ENCODE results near the gene RBBP4.
"Not testable (repeated sequence)": the region's sequence is repeated elsewhere in the genome, so short reads cannot be mapped to it uniquely, and the experiment has no call there.

Gene RBBP4

DNA sequence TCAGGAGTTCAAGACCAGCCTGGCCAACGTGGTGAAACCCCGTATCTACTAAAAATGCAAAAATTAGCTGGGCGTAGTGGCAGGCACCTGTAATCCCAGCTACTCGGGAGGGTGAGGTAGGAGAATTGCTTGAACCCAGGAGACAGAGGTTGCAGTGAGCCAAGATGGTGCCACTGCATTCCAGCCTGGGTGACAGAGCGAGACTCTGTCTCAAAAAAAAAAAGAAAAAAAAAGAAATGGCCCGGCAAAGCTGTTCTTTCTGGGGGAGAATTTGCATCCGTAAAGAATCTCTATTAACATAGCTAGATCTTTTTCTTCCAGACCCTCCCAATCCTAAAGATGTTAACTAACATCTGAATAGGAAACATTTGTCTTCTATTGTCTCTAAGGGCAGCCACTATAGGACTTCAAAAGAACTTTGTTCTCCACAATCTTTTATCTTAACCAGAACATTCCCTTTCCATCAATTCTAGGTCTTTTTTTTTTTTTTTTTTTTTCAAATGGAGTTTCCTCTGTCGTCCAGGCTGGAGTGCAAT lies 8.6 kb upstream of the RBBP4 start:
- not testable (repeated sequence) for FAIRE-seq

DNA sequence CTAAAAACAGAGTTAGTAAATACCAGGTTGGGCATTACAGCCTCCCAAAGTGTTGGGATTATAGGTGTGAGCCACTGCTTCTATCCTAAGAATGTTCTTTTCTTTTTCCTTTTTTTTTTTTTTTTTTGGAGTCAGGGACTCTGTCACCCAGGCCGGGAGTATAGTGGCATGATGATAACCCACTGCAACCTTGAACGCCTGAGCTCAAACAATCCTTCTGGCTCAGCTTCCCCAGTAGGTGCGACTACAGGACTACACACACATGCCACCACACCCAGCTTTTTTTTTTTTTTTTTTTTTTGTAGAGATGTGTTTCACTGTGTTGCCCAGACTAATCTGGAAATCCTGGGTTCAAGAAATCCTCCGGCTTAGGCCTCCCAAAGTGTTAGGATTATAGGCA lies 6.6 kb upstream of the RBBP4 start:
- FAIRE-seq: no peak

DNA sequence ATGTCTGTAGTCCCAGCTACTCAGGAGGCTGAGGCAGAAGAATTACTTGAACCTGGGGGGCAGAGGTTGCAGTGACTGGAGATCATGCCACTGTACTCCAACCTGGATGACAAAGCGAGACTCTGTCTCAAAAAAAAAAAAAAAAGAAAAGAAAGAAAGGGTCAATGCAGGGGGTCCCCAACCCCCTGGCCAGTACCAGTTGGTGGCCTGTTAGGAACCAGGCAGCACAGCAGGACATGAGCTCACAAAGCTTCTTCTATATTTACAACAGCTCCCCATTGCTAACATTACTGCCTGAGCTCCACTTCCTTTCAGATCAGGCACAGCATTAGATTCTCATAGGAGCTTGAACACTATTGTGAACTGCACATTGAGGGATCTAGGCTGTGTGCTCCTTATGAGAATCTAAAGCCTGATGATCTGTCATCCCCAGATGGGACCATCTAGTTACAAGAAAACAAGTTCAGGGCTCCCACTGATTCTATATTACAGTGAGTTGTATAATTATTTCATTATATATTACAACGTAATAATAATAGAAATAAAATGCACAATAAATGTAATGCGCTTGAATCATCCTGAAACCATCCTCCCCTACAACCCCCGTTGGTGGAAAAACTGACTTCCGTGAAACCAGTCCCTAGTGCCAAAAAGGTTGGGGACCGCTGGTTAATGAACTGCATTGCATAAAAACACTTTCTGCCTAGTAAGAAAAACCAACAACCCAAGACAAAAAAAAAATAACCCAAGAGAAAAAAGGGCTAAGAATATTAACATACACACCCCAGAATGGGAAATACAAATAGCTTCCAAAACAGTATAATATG lies 3.5 kb upstream of the RBBP4 start:
- no peak for FAIRE-seq

DNA sequence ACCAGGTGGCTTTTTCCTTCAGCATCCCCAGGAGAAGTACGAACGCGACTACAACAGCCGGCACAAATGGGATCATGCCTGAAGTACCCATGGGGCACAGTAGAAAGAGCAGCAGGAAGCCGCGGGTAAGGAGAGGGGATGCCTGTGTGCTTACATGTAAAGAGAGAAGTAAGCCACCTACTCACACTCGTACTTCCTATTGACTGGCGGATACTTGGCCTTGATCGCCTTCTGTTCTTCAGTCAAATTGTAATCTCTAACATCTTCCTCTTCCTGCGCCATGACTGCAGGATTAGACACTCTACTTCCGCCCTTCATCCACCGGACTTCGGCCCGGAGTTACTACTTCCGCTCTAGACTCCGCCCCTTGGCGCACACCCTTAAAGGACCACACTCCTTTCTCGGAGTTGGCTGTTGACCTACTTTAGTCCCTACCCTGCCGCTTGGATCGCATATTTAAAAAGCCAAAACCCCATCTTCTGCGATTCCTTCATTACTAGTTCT lies 708 bp upstream of the RBBP4 start, which contains the start of gene ZBTB8OS:
Gene ZBTB8OS (minus strand): TSS at position 303 of the 504 bp plus-strand sequence. CDS start 21 bp downstream, at position 282.
- peak; percentile 90 for FAIRE-seq

DNA sequence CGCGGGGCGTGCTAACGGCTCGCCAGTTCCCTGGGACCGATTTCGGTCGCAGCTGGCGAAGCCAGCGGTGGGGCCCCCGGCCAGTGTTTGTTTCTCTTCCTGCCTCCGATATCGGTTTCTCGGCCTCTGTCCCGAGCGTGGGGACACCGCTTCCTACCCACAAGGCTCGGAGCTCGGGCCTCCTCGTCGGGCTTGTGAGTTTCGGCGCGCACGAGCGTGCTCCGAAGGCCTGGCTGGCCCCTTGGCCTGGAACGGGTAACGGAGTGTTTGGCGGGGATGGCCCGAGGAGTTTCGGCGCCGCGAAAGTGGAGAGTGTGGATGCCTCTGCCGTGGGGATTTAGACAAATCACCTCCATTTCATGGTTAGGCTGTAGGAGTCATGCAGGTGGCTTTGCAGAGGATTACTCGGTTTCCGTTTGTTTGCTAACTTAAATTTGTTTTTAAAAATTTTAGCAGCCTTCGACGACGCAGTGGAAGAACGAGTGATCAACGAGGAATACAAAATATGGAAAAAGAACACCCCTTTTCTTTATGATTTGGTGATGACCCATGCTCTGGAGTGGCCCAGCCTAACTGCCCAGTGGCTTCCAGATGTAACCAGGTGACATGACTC lies 559 bp downstream of the RBBP4 start:
- no peak for FAIRE-seq

DNA sequence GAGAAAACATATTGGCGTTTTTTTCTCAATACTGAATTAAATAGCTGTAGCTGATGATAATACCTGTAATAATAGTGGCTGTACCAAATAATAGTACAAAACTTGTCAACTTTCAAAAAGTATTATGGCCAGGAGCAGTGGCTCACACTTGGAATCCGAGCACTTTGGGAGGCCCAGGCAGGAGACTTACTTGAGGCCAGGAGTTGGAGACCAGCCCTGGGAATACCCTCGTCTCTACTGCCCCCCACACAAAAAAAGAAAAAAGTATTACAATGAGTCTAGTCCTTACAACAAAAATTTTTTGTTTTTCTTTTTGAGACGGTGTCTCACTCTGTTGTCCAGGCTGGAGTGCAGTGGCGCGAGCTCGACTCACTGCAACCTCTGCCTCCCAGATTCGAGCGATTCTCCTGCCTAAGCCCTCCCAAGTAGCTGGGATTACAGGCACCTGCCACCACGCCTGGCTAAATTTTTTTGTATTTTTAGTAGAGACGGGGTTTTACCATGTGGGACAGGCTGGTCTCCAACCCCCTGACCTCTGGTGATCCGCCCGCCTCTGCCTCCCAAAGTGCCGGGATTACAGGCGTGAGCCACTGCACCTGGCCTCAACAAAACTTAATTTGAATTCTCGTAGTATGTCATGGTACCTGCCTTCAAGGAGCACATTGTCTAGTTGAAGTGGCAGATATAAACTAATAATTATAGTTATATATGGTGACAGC lies 1.4 kb downstream of the RBBP4 start:
- FAIRE-seq: no peak

DNA sequence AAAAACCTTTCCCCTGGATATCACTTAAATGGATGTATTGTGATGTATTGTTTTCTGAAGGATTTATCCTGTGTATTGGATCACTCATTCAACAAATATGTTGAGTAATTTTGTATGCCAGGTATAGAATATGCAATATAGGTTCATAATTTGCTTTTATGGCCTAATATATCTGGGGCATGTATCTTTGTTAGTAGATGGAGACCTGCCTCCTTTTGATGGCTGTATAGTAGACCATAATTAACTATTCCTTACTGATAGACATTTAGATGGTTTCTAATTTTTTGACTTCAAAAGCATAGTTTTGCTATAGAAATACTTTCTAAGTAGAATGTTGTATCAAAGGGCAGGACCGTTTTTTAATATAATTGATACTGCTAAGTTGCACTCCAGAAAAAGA lies 8.6 kb downstream of the RBBP4 start:
- FAIRE-seq: no peak

DNA sequence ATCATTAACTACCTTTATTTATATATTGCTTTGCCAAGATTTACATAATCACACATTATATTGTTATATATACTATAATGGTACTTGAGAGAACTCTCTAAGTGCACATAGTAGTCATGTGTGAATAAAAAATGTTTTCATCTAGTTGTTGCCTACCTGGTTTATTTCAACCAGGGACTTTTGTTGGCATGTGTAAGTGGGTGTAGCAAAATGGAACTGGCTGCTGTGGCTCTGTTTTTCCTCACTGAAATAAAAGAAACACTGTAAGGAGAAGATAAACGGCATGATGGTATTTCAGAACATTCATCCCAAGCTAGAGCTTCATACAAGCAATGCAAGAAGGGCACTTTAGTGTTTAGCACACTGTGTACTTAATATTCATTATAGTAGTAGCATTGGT lies 14.9 kb downstream of the RBBP4 start:
- FAIRE-seq: no peak

DNA sequence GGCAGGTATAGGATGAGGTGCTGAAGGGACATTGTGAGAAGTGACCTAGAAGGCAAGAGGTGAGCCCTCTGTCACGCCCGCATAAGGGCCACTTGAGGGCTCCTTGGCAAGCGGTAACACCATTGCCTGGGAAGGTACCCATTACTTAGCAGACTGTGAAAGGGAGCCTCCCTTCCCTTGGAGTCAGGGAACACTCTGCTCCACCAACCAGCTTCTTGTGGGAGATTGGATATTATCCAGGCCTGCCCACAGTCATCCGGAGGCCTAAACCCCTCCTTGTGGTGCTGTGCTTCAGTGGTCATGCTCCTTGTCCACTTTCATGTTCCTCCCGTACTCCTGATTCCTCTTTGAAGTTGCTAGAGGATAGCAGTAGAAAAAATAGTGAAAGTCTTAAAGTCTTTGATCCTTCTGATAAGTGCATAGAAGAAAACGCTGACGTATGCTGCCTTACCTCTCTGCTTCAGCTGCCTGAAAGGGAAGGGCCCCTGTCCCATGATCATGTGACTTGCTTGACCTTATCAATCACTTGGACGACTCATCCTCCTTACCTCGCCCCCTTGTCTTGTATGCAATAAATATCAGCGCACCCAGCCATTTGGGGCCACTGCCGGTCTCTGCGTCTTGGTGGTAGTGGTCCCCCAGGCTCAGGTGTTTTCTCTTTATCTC lies 16.0 kb downstream of the RBBP4 start:
- no peak for FAIRE-seq

DNA sequence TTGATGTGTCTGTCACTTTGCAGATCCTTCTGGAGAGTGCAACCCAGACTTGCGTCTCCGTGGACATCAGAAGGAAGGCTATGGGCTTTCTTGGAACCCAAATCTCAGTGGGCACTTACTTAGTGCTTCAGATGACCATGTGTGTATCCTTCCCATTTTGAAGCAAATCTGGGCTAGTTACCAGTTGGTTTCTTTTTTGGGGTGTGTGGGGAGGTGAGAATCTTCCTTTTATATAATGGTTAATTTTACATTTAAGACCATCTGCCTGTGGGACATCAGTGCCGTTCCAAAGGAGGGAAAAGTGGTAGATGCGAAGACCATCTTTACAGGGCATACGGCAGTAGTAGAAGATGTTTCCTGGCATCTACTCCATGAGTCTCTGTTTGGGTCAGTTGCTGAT lies 17.7 kb downstream of the RBBP4 start:
- FAIRE-seq: not testable (repeated sequence)

DNA sequence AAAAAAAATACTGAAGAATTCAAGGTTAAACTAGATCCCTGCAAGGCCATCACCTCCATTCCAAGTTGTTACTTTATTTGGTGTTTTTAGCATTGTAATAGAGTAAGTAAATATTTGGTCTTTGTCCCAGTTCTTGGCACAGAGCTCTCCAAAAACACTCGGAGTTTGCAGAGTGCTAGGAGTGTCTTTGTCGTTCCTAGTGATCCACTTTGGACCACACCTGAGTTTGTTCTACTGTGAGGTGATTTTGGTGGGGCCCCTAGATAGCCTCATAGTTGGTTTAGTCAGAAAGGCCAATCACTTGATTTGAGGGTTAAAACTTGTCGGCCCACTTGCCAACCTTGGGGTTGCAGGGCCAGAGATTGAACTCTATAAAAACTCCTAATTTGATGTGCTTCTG lies 25.9 kb downstream of the RBBP4 start:
- no peak for FAIRE-seq

DNA sequence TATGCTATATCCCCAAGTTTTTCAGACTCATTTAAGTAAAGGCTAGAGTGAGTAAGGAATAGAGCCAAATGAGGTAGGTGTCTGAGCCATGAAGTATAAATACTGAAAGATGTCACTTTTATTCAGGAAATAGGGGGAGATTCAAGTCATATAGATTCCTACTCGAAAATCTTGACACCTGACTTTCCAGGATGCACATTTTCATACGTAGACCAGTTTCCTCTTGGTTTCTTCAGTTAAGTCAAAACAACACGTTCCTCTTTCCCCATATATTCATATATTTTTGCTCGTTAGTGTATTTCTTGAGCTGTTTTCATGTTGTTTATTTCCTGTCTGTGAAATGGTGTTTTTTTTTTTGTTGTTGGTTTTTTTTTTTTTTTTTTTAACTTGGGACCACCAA lies 29.0 kb downstream of the RBBP4 start:
- FAIRE-seq: peak; percentile 3

DNA sequence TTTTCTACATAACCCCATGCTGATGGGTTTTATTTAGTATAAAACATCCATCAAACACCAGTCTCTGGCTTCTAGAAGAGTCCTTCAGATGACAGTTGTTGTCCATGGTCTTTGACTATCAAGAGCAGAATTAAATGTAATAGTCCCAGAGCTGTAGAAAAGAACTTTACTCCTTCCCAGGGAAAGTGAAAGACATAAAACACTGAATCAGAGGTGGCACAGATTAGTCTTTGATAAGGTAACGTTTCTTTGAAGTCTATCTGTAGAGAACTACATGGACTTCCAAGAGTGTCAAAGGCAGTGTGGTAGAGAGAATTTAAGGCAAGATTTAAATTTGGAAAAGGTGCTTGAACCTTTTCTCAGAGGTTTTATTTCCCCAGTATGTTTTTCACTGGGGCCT lies 29.6 kb downstream of the RBBP4 start:
- FAIRE-seq: no peak

DNA sequence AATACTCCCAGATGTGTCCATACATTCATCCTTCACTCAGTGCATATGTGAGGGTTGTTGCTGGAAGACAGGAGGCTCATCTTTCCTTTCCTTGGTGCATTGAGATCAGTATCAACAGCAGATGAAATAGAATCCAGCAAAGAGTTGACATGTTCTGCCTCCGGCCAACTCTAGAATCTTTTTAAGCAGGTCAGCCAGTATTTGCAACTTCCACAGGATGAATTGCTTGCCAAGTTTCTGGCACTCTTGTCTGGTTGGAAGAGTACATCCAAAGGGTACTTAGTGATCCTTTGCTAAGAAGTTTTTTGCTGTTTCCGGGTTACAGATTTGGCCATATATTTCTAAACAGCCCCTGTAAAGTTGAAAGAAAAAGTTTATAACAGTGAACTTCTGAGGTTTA lies 30.5 kb downstream of the RBBP4 start:
- no peak for FAIRE-seq

DNA sequence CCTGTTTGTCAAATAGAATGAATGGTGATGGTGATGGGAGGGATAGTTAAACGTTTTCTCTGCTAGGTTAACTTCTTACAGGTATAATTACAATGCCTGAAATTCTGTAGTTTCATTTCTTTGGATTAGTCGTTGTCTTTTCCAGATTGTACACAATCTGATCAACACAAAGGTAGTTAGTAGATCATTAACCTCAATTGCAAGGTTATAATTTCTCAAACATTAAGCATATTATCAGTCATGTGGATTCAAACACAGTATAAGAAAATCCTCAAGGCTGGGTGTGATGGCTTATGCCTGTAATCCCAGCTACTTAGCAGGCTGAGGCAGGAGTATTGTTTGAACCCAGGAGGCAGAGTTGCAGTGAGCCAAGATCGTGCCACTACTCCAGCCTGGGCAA lies 31.0 kb downstream of the RBBP4 start:
- no peak for FAIRE-seq

DNA sequence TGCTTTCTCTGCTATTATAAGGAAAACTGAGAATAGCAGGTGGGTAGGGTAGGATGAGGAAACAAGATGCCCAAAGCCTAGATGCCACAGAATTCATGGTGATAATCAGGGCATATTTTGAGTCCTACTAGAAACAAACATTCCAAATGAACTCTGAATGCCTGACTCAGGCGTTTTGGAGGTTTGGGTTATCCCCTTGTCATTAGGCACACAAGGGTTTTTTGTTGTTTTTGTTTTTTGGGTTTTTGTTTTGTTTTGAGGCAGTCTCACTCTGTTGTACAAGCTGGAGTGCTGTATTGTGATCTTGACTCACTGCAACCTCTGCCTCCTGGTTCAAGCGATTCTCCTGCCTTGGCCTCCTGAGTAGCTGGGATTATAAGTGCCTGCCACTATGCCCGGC lies 32.4 kb downstream of the RBBP4 start:
- FAIRE-seq: no peak

DNA sequence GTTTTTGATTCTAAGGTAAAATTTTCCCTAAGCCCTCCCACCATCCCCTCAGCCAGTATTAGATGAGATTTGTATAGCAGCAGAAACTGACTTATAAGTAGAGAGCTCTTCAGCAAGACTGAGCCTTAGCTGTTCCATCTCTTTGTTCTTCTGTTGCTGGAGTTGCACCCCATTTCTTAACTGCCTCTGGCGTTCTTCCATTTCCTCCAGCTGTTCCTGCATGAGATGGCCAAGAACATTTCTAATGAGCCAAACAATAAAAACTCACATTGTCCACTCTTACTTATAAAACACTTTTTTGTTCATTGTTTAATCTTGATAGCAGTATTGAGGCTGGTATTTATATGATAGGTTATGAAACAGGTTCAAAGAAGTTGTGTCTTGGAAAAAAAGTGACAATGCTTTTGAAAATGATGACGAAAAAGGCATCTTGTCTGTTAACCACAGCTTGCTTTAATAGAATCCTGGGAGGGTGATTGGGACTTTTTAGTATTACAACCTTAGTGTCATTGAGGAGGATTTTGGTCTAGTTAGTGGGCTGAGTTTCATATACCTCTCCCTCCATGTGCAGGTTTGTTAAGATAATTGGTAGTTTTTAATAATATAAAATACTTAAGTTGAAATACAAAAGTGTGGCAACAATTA lies 33.3 kb downstream of the RBBP4 start:
- no peak for FAIRE-seq

DNA sequence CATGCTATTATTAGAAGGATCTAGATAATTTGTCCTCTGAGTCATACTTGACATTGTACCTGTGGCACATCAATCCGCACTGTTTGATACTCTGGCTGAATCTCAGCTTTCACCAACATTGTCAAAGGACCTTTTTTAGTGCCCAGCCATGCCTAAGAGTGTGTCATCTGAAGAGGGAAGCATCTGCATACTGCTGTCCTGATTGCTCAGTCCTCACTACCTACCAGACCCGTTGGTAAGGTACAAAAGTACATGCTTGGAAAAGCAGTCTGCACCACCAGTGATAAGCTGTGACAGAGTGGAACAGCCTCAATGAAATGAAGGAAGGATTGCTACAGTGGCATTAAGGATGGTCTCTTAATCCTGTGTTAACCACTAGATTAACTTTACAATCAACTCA lies 34.5 kb downstream of the RBBP4 start:
- no peak for FAIRE-seq

DNA sequence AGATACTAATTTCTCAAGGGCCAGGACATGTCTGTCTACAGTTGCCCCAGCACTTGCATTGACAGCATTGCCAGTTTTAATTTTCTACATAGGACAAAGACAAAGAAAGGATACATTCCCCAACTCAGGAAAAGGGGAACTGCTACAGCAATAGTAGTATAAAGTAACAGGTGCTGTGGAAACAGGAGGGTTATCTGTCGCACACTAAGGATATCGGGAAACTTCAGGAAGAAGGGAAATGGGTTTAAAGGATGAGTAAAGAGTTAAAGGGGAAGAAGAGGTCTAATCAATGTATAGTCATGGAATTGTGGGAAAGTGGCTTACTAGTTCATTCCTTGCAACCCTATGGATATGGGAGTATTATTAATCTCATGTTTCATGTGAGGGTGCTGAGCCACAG lies 35.4 kb downstream of the RBBP4 start:
- FAIRE-seq: no peak

DNA sequence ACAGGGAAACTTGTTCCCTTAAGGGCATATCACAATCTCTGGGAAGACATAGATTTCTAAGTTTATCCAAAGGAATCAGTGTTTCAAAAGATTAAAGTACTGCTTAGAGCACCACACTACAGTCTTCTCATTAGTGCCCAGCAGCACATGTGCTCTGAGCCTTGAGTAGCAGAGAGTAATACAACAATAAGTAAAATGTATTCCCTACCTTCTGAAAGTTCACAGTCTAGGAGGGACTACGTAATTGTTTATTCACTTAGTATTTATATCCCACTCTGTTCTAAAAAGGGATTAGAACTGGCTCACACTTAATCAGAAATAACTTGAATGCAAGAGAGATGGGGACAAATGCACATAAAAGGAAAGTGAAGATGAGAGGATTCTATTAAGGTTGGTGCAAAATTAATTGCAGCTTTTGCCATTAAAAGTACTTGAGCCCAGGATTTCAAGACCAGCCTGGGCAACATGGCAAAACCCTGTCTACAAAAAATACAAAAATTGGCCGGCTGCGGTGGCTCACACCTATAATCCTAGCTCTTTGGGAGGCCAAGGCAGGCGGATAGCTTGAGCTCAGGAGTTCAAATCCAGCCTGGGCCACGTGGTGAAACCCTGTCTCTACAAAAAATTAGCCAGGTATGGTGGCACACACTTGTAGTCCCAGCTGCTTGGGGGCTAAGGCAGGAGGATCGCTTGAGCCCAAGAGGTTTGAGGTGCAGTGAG lies 42.6 kb downstream of the RBBP4 start:
- no peak for FAIRE-seq

DNA sequence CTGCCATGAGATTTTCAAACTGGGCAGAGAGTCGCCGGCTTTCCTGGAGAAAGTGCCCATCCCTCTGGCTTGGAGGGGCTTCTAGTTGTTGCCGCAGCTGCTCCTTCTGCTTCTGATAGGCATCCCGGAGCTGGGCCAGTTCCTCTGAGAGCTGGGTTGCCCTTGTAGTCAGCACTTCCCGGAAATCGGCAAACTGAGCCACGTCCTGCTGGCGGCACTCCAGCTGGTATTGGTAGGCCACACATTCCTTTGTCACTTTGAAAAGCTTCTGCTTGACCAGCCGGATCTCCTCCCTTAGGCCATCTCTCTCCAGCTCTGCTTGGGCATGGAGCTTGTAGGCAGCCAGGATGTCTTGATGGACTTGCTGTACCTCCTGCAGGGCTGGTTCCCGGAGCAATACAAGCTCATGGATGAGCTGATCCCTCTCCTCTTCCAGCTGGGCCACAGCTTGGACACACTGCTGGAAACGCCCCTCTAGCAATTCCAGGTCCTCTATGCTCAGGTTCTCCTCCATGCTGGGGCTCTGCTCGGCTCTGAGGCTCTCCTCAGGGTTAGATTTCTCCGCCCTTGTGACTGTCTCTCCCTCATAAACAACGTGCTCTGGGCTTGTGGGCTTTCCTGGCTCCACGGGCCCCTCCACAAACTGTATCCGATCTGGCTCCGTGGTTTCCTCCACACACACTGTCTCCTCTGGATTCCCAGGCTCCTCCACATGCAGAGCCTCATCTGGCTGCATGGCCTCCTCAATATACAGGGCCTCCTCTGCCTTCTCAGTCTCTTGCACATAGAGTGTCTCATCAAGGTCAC lies 44.3 kb downstream of the RBBP4 start:
- FAIRE-seq: no peak
